K562 (cell line): ENCODE measurements around the gene CDC20. TPM values are rescaled to one million over a fixed set of nuclear protein-coding genes. Genes with fewer than 3 reads are reported as not detected.

Source experiments
- BHLHE40 ChIP-seq: IDR thresholded peaks from 2 replicates; pipeline ENCODE4 v1.6.1; 2011; ENCODE audit warnings: low read length, improper control_type of control experiment
- CEBPG ChIP-seq, 3 experiments: fragments of 200-800 bp in 1 of 3; sonication (Bioruptor generic) in 1 of 3; sonication (generic) in 1 of 3; formaldehyde crosslinking in 1 of 3; IDR thresholded peaks in 2 of 3; conservative IDR thresholded peaks in 1 of 3; 2 replicates each; pipeline versions ENCODE4 v1.6.1 to v1.8.0; 2016 to 2022; ENCODE audit warnings: missing compliant biosample characterization in 2 of 3, missing genetic modification characterization in 2 of 3, mild to moderate bottlenecking in 1 of 3, missing genetic modification reagents in 1 of 3
- ESRRA ChIP-seq: fragments of 450-650 bp; IDR thresholded peaks from 2 replicates; pipeline ENCODE4 v1.6.1; 2014; ENCODE audit warnings: low read depth, mild to moderate bottlenecking, moderate library complexity, borderline replicate concordance
- HLTF ChIP-seq: fragments of 450-650 bp; IDR thresholded peaks from 2 replicates; pipeline ENCODE4 v1.6.1; 2016
- MCM5 ChIP-seq: fragments of 450-650 bp; IDR thresholded peaks from 2 replicates; pipeline ENCODE4 v1.6.1; 2016; ENCODE audit warnings: low read depth
- NRF1 ChIP-seq, 2 experiments: fragments of 450-650 bp; IDR thresholded peaks in 1 of 2; conservative IDR thresholded peaks in 1 of 2; 2 replicates each; pipeline ENCODE4 v1.6.1; 2014; ENCODE audit warnings: mild to moderate bottlenecking in 2 of 2
- SMAD4 ChIP-seq: fragments of 250-450 bp; sonication (Bioruptor Pico); conservative IDR thresholded peaks from 2 replicates; pipeline ENCODE4 v1.8.0; 2021; ENCODE audit warnings: inconsistent platforms, mild to moderate bottlenecking, moderate library complexity
- ZNF24 ChIP-seq: fragments of 450-650 bp; IDR thresholded peaks from 2 replicates; pipeline ENCODE4 v1.6.1; 2016
- polyA plus RNA-seq, 8 experiments: library from polyadenylated mRNA; depleted of rRNA in 4 of 8; stranded (reverse) in 5 of 8; unstranded in 3 of 8; fragments of >200 nt; fragmentation: Nextera tagmentation in 2 of 8; fragmentation: Illumina TruSeq in 1 of 8; extraction: Ambion mirVana in 2 of 8; extraction: Trizol in 1 of 8; gene quantifications; 2 replicates each; pipeline versions ENCODE4 v1.2.1 to v1.2.3, GENCODE V29; 2011 to 2014; ENCODE audit warnings: inconsistent platforms in 1 of 8, missing spikeins in 1 of 8
- total RNA-seq, 7 experiments: library from RNA; depleted of rRNA in 6 of 7; stranded (reverse); fragments of >200 nt in 6 of 7; fragmentation: Illumina TruSeq in 2 of 7; extraction: Trizol in 2 of 7; gene quantifications; 2 replicates each; pipeline versions ENCODE4 v1.2.1 to v1.2.3, GENCODE V29; 2011 to 2021; ENCODE audit warnings: low replicate concordance in 1 of 7
- TF ChIP-seq, protein P1 (sequence below): sonication (generic); formaldehyde crosslinking; IDR thresholded peaks from 2 replicates; pipeline ENCODE4 v1.8.0; 2022; ENCODE audit warnings: mild to moderate bottlenecking, missing genetic modification reagents
- TF ChIP-seq, protein P2 (sequence below): sonication (generic); formaldehyde crosslinking; IDR thresholded peaks from 2 replicates; pipeline ENCODE4 v1.8.1; 2023; ENCODE audit warnings: missing genetic modification reagents, mild to moderate bottlenecking, borderline replicate concordance
- TF ChIP-seq, protein P3 (sequence below), 2 experiments: IDR thresholded peaks; 2 replicates each; pipeline ENCODE4 v1.6.1; 2012; ENCODE audit warnings: improper control_type of control experiment in 2 of 2, low read depth in 2 of 2, low read length in 2 of 2, borderline replicate concordance in 1 of 2
- TF ChIP-seq, protein P4 (sequence below): fragments of 450-650 bp; IDR thresholded peaks from 2 replicates; pipeline ENCODE4 v1.6.1; 2016; ENCODE audit warnings: antibody characterized with exemption

The CDC20 gene
- total and polyA plus RNA-seq, 9 of the 15 experiments (the other 6 are each of a cell fraction or from before 2014, with no cell fraction given) = 45.2 to 224 (median 121) TPM

DNA sequence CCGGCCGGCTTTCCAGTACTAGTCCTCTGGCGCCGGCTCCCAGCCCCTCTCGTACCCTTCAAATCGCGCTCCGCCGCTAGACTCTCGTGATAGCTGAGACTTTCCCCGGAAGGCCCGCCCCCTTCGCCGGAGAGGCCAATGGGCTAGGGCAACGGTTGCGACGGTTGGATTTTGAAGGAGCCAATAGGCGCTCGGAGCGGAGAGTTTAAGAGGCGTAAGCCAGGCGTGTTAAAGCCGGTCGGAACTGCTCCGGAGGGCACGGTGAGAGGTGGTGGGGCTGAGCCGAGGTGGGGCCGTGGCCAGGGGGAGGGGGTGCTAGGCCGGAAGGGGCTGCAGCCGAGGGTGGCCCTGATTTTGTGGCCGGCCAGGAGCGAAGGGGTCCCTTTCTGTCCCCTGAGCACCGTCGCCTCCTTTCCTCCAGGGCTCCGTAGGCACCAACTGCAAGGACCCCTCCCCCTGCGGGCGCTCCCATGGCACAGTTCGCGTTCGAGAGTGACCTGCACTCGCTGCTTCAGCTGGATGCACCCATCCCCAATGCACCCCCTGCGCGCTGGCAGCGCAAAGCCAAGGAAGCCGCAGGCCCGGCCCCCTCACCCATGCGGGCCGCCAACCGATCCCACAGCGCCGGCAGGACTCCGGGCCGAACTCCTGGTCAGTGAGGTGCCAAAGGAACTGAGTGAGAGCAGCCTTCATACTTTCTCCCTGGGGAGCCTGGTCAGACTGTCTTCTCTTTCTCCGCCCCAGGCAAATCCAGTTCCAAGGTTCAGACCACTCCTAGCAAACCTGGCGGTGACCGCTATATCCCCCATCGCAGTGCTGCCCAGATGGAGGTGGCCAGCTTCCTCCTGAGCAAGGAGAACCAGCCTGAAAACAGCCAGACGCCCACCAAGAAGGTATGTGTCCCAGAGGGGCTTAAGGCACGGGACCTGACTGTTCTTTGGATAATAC, at the start of gene CDC20 (continued):
- TF ChIP-seq, protein P1, sequence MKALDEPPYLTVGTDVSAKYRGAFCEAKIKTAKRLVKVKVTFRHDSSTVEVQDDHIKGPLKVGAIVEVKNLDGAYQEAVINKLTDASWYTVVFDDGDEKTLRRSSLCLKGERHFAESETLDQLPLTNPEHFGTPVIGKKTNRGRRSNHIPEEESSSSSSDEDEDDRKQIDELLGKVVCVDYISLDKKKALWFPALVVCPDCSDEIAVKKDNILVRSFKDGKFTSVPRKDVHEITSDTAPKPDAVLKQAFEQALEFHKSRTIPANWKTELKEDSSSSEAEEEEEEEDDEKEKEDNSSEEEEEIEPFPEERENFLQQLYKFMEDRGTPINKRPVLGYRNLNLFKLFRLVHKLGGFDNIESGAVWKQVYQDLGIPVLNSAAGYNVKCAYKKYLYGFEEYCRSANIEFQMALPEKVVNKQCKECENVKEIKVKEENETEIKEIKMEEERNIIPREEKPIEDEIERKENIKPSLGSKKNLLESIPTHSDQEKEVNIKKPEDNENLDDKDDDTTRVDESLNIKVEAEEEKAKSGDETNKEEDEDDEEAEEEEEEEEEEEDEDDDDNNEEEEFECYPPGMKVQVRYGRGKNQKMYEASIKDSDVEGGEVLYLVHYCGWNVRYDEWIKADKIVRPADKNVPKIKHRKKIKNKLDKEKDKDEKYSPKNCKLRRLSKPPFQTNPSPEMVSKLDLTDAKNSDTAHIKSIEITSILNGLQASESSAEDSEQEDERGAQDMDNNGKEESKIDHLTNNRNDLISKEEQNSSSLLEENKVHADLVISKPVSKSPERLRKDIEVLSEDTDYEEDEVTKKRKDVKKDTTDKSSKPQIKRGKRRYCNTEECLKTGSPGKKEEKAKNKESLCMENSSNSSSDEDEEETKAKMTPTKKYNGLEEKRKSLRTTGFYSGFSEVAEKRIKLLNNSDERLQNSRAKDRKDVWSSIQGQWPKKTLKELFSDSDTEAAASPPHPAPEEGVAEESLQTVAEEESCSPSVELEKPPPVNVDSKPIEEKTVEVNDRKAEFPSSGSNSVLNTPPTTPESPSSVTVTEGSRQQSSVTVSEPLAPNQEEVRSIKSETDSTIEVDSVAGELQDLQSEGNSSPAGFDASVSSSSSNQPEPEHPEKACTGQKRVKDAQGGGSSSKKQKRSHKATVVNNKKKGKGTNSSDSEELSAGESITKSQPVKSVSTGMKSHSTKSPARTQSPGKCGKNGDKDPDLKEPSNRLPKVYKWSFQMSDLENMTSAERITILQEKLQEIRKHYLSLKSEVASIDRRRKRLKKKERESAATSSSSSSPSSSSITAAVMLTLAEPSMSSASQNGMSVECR (CRISPR knock-in tag) = peak; percentile 59
- TF ChIP-seq MCM5 (no peak), ESRRA (no peak), NRF1 (conservative IDR thresholded peaks at IDR 0.05 in 1 of 2, IDR thresholded peaks at IDR 0.05 in 1 of 2) (peak; percentile 51 to 58; a peak in 3 of 4 replicates), BHLHE40 (no peak), CEBPG (CRISPR knock-in tag; IDR thresholded peaks at IDR 0.05) (no peak), CEBPG (tag; conservative IDR thresholded peaks at IDR 0.05 in 1 of 2, IDR thresholded peaks at IDR 0.05 in 1 of 2) (no peak), HLTF (0 out of 2 replicates have a peak, but pooled peaks have one; percentile 51), SMAD4 (CRISPR knock-in tag) (no peak), ZNF24 (no peak)
- TF ChIP-seq, protein P2, sequence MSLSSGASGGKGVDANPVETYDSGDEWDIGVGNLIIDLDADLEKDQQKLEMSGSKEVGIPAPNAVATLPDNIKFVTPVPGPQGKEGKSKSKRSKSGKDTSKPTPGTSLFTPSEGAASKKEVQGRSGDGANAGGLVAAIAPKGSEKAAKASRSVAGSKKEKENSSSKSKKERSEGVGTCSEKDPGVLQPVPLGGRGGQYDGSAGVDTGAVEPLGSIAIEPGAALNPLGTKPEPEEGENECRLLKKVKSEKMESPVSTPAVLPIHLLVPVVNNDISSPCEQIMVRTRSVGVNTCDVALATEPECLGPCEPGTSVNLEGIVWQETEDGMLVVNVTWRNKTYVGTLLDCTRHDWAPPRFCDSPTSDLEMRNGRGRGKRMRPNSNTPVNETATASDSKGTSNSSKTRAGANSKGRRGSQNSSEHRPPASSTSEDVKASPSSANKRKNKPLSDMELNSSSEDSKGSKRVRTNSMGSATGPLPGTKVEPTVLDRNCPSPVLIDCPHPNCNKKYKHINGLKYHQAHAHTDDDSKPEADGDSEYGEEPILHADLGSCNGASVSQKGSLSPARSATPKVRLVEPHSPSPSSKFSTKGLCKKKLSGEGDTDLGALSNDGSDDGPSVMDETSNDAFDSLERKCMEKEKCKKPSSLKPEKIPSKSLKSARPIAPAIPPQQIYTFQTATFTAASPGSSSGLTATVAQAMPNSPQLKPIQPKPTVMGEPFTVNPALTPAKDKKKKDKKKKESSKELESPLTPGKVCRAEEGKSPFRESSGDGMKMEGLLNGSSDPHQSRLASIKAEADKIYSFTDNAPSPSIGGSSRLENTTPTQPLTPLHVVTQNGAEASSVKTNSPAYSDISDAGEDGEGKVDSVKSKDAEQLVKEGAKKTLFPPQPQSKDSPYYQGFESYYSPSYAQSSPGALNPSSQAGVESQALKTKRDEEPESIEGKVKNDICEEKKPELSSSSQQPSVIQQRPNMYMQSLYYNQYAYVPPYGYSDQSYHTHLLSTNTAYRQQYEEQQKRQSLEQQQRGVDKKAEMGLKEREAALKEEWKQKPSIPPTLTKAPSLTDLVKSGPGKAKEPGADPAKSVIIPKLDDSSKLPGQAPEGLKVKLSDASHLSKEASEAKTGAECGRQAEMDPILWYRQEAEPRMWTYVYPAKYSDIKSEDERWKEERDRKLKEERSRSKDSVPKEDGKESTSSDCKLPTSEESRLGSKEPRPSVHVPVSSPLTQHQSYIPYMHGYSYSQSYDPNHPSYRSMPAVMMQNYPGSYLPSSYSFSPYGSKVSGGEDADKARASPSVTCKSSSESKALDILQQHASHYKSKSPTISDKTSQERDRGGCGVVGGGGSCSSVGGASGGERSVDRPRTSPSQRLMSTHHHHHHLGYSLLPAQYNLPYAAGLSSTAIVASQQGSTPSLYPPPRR (CRISPR knock-in tag) = peak; percentile 78; the same call in 1 of the 2 replicates
- TF ChIP-seq, protein P3, sequence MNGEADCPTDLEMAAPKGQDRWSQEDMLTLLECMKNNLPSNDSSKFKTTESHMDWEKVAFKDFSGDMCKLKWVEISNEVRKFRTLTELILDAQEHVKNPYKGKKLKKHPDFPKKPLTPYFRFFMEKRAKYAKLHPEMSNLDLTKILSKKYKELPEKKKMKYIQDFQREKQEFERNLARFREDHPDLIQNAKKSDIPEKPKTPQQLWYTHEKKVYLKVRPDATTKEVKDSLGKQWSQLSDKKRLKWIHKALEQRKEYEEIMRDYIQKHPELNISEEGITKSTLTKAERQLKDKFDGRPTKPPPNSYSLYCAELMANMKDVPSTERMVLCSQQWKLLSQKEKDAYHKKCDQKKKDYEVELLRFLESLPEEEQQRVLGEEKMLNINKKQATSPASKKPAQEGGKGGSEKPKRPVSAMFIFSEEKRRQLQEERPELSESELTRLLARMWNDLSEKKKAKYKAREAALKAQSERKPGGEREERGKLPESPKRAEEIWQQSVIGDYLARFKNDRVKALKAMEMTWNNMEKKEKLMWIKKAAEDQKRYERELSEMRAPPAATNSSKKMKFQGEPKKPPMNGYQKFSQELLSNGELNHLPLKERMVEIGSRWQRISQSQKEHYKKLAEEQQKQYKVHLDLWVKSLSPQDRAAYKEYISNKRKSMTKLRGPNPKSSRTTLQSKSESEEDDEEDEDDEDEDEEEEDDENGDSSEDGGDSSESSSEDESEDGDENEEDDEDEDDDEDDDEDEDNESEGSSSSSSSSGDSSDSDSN (IDR thresholded peaks at IDR 0.05; ENCODE audit: borderline replicate concordance in 1 of 2, low read depth in 2 of 2, low read length in 2 of 2) = peak in 1 of 2 experiments; percentile 56; a peak in 2 of 4 replicates
- TF ChIP-seq, protein P4, sequence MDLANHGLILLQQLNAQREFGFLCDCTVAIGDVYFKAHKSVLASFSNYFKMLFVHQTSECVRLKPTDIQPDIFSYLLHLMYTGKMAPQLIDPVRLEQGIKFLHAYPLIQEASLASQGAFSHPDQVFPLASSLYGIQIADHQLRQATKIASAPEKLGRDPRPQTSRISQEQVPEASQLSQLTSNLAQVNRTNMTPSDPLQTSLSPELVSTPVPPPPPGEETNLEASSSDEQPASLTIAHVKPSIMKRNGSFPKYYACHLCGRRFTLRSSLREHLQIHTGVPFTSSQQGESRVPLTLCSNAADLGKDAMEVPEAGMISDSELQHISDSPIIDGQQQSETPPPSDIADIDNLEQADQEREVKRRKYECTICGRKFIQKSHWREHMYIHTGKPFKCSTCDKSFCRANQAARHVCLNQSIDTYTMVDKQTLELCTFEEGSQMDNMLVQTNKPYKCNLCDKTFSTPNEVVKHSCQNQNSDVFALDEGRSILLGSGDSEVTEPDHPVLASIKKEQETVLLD = no peak
